Smooth muscle cell (in vitro differentiated cells): ENCODE data around the gene LIPC. TPM values are rescaled to one million over a fixed set of nuclear protein-coding genes. Genes with fewer than 3 reads are reported as not detected.

ENCODE experiments used
- DNase-seq: peaks from one replicate; lab custom pipeline; 2025; ENCODE audit not compliant: unreplicated experiment; lab: John Stamatoyannopoulos, UW
- H2AFZ ChIP-seq: fragments of 200-600 bp; sonication (generic); 2 replicates; pipeline ENCODE4 v1.6.0; 2016; ENCODE audit warnings: antibody characterized with exemption, low read depth, mild to moderate bottlenecking
- H3F3A ChIP-seq: fragments of 200-600 bp; sonication (generic); 2 replicates; pipeline ENCODE4 v1.6.0; 2017; ENCODE audit warnings: antibody characterized with exemption, low read depth
- H3K27ac ChIP-seq: fragments of 200-600 bp; sonication (generic); 2 replicates; pipeline ENCODE4 v1.5.1; 2016; ENCODE audit warnings: low read depth, mild to moderate bottlenecking
- H3K27me3 ChIP-seq: fragments of 200-600 bp; sonication (generic); 2 replicates; pipeline ENCODE4 v1.6.1; 2016; ENCODE audit warnings: low read depth, mild to moderate bottlenecking
- H3K36me3 ChIP-seq: fragments of 200-600 bp; sonication (generic); 2 replicates; pipeline ENCODE4 v1.5.1; 2016; ENCODE audit warnings: low read depth
- H3K4me1 ChIP-seq: fragments of 200-600 bp; sonication (generic); 2 replicates; pipeline ENCODE4 v1.5.1; 2016; ENCODE audit warnings: low read depth
- H3K4me2 ChIP-seq: fragments of 200-600 bp; sonication (generic); 2 replicates; pipeline ENCODE4 v1.6.0; 2016; ENCODE audit warnings: mild to moderate bottlenecking
- H3K4me3 ChIP-seq: fragments of 200-600 bp; sonication (generic); 2 replicates; pipeline ENCODE4 v1.5.1; 2016; ENCODE audit warnings: mild to moderate bottlenecking
- H3K79me2 ChIP-seq: fragments of 200-600 bp; sonication (generic); 2 replicates; pipeline ENCODE4 v1.6.0; 2016; ENCODE audit warnings: low read depth, mild to moderate bottlenecking
- H3K9ac ChIP-seq: fragments of 200-600 bp; sonication (generic); 2 replicates; pipeline ENCODE4 v1.6.0; 2016; ENCODE audit warnings: low read depth
- H3K9me3 ChIP-seq: fragments of 200-600 bp; sonication (generic); replicated peaks from 2 replicates; pipeline ENCODE4 v1.5.1; 2016; ENCODE audit warnings: low read depth
- H4K20me1 ChIP-seq: fragments of 200-600 bp; sonication (generic); 2 replicates; pipeline ENCODE4 v1.6.0; 2016; ENCODE audit warnings: low read depth
- WGBS: methylation state at CpG from one replicate; pipeline ENCODE4 v1.1.7; 2016; ENCODE audit warnings: low lambda C conversion rate; 5-methylcytosine and 5-hydroxymethylcytosine counted together
- polyA plus RNA-seq: library from polyadenylated mRNA; unstranded; fragments of >200 nt; fragmentation: Nextera tagmentation; extraction: Ambion mirVana; gene quantifications from 2 replicates; pipeline ENCODE4 v1.2.1, GENCODE V29; 2016
- total RNA-seq: library from RNA; depleted of rRNA; stranded (reverse); fragments of >200 nt; gene quantifications from 2 replicates; pipeline ENCODE4 v1.2.3, GENCODE V29; 2014
- TF ChIP-seq, protein P1 (sequence below): fragments of 200-600 bp; sonication (generic); IDR thresholded peaks from 2 replicates; pipeline ENCODE4 v1.5.1; 2017; ENCODE audit warnings: borderline replicate concordance, mild to moderate bottlenecking, antibody characterized with exemption; ENCODE audit not compliant: insufficient read depth, poor library complexity, severe bottlenecking

Gene LIPC
- total and polyA plus RNA-seq, 2 experiments from 2014 or later = not detected

DNA sequence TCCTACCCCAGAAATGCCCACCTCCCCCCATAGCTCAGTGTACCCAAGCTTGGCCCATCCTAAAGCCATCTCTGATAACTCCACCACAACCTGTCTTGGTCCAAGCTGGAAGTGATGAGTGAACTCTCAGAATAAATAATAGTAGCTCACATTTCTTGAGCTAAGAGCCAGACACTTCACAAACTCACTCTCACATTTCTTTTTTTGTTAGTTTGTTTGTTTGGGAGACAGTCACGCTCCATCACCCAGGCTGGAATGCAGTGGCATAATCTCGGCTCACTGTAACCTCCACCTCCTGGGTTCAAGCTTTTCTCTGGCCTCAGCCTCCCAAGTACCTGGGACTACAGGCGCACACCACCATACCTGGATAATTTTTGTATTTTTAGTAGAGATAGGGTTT is 46.2 kb downstream of the LIPC start:
- H3F3A ChIP-seq = peaks cover 9% of the 10 kb centered on the region
- no peaks in the 10 kb centered on the region for H3K36me3 ChIP-seq
- H3K9ac ChIP-seq = no peak overlapping the region
- 99% methylated on average over 3 of the region's 3 CpGs for WGBS
- DNase-seq = no peak
- no peak overlapping the region for H3K27ac ChIP-seq
- no peaks in the 10 kb centered on the region for H3K79me2 ChIP-seq
- no peaks in the 10 kb centered on the region for H3K27me3 ChIP-seq
- no peak overlapping the region for H3K4me3 ChIP-seq
- no peaks in the 10 kb centered on the region for H3K9me3 ChIP-seq
- TF ChIP-seq, protein P1, sequence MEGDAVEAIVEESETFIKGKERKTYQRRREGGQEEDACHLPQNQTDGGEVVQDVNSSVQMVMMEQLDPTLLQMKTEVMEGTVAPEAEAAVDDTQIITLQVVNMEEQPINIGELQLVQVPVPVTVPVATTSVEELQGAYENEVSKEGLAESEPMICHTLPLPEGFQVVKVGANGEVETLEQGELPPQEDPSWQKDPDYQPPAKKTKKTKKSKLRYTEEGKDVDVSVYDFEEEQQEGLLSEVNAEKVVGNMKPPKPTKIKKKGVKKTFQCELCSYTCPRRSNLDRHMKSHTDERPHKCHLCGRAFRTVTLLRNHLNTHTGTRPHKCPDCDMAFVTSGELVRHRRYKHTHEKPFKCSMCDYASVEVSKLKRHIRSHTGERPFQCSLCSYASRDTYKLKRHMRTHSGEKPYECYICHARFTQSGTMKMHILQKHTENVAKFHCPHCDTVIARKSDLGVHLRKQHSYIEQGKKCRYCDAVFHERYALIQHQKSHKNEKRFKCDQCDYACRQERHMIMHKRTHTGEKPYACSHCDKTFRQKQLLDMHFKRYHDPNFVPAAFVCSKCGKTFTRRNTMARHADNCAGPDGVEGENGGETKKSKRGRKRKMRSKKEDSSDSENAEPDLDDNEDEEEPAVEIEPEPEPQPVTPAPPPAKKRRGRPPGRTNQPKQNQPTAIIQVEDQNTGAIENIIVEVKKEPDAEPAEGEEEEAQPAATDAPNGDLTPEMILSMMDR = no peak
- no peaks in the 10 kb centered on the region for H4K20me1 ChIP-seq
- H3K4me1 ChIP-seq = peaks cover 16% of the 10 kb centered on the region
- no peak overlapping the region for H2AFZ ChIP-seq
- no peak overlapping the region for H3K4me2 ChIP-seq

DNA sequence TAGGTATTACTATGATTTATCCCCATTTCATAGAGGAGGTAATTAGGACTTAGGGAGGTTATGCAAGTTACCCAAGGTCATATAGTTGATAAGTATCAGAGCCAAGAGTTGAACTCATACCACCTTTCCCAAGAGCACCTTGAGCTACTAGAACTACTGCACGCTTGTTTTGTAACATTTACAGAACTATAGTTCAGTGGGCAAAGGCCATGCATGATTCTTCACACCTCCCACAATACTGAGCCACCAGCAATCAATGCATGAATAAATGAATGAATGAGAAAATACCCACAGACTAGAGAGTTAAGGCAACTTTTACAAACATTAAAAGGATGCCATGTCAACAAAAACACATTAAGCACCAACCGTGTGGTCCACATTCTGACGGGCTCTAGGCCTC is 46.8 kb downstream of the LIPC start:
- Histone ChIP-seq H3K27me3 (no peaks in the 10 kb centered on the region), H3K27ac (no peak overlapping the region), H3K4me3 (no peak overlapping the region), H3K9me3 (no peaks in the 10 kb centered on the region), H3K4me2 (no peak overlapping the region), H3K9ac (no peak overlapping the region), H3K36me3 (no peaks in the 10 kb centered on the region), H2AFZ (no peak overlapping the region), H3K79me2 (no peaks in the 10 kb centered on the region), H3K4me1 (peaks cover 10% of the 10 kb centered on the region), H3F3A (peaks cover 6% of the 10 kb centered on the region), H4K20me1 (no peaks in the 10 kb centered on the region)
- WGBS = 95% methylated on average over 3 of the region's 3 CpGs
- no peak for DNase-seq
- TF ChIP-seq, protein P1 = no peak

DNA sequence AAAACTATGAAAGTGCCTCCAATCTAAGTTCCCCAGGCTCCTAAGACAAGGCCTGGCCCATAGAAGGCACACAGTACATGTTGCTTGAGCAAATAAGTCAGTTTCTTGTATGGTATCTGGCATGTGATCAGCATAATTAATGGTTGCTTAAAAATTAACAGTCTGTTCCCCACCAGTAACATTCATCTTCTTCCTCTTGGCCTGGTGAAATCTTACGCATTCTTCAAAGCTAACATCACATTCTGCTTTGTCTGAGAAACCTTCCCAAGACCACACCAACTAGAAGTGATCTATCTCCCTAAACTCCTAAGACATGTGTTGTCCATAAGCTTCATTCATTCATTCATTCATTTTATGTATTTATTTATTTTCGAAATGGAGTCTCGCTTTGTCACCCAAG is 48.1 kb downstream of the LIPC start:
- no peak for DNase-seq
- Histone ChIP-seq H3K4me2 (no peak overlapping the region), H3K9ac (no peak overlapping the region), H3K79me2 (no peaks in the 10 kb centered on the region), H3K9me3 (no peaks in the 10 kb centered on the region), H3K27me3 (no peaks in the 10 kb centered on the region), H3K4me3 (no peak overlapping the region), H4K20me1 (no peaks in the 10 kb centered on the region), H3K36me3 (no peaks in the 10 kb centered on the region), H3F3A (peaks cover 6% of the 10 kb centered on the region), H3K4me1 (peaks cover 6% of the 10 kb centered on the region), H2AFZ (no peak overlapping the region), H3K27ac (no peak overlapping the region)
- WGBS = 92% methylated on average over 3 of the region's 3 CpGs
- TF ChIP-seq, protein P1 = no peak

DNA sequence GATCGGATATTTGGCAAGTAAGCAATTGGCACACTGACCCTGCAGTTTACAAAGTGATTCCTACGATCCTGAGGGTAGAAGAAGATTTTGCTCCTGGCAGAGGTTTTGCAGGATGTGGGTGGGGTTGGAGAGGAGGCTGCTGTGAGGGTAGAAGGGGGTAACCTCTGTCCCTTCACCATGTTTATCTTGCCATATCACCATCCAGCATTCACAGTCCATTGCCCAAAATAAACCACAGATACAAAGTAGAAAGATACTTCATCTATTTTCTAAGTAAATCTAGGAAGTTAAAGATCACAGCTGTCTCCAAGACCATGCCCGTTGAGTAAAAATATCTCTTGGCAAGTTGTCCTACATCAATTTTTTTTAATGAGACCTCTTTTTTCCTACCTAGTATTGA is 51.6 kb downstream of the LIPC start:
- H3K9me3 ChIP-seq = no peaks in the 10 kb centered on the region
- TF ChIP-seq, protein P1 = no peak
- H3K4me2 ChIP-seq = no peak overlapping the region
- no peaks in the 10 kb centered on the region for H3K36me3 ChIP-seq
- H3K79me2 ChIP-seq = no peaks in the 10 kb centered on the region
- 87% methylated on average over 3 of the region's 3 CpGs for WGBS
- H3K9ac ChIP-seq = no peak overlapping the region
- H3K27me3 ChIP-seq = no peaks in the 10 kb centered on the region
- no peak overlapping the region for H3K4me3 ChIP-seq
- H3K27ac ChIP-seq = no peak overlapping the region
- H4K20me1 ChIP-seq = no peaks in the 10 kb centered on the region
- no peak overlapping the region for H2AFZ ChIP-seq
- no peaks in the 10 kb centered on the region for H3F3A ChIP-seq
- DNase-seq = no peak
- no peaks in the 10 kb centered on the region for H3K4me1 ChIP-seq
